KG1 (cell line): ENCODE measurements around the gene TCF12.
"Not testable (repeated sequence)": the region's sequence is repeated elsewhere in the genome, so short reads cannot be mapped to it uniquely, and the experiment has no call there.

Source experiments
- DNase-seq: peaks from one replicate; lab custom pipeline; 2025; lab: John Stamatoyannopoulos, UW

The TCF12 gene

DNA sequence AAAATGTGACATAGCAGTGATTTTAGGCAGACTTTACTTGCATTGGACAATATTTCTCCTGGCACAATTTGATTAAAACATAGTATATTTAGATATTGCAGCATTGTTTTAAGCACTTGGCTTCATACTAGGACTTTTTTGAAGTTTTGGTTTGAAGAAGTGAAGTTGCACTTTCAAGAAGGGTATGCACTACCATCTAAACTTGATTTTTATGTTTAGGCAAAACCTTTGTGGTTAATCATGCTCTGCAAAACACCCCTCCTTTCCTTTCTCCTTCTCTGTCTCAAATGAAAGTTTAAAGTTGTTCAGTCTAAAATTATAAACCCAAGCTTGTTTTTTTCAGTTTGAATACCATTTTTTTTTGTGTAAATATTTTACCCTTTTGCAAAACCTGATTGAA, 173.8 kb downstream of the TCF12 start:
- no peak for DNase-seq

DNA sequence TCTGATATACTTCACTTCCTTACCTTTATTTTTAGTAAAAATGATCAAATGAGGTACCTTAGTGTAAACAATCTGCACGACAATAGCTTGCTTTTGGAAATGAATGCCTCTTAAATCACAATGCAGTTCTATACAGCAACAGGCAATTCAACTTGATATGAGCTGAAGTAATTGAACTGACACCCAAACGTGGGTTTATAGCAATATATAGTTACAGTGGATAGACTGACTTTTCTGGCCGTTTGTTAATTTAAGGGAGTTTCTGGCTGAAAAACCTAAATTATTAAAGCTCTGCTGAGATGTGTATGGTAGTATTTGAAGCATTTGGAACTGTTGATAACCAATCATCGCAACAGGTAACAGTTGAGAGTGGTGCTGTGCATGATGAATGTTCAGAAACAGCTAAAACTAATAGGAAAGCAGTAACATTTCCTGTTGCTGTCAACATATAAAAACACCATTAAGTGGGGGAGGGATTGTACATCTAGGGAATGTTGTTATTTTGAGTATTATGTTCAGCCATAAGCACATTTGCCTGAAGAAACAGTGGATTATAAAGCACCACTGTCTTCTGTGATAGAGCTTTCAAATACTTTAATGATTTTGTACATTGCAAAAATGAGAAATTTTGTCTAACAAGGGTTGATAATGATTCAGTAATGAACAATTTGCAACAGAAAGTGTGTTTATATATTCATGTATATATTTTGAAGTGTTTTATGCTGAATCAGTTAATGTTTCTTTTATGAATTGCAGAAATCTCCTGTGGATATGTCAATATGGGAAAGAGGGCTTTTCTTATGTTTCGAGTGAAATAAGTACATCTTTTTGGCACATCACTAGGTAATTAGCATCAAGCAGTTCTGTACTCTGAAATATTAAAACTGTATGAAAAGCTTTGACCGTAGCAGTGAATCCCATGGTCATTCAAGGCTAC, 176.1 kb downstream of the TCF12 start:
- DNase-seq, result no peak

DNA sequence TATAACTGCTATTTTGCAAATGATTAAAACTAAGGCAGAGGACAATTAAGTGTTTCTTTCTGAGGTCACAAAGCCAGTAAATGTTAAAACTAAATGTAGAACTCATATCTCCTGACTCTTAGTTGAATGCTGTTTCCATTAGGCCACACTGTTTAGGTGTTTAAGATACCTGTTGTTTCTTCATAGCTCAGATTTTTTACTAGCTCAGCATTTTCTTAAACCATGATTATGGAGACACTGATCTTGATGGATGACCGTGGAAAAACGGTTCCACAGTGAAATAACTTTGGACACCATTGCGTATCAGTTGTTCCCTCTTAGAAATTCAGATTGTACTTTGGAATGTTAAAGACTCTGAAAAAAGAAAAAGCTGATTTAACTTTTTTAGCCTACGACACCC, 177.5 kb downstream of the TCF12 start:
- DNase-seq, result no peak

DNA sequence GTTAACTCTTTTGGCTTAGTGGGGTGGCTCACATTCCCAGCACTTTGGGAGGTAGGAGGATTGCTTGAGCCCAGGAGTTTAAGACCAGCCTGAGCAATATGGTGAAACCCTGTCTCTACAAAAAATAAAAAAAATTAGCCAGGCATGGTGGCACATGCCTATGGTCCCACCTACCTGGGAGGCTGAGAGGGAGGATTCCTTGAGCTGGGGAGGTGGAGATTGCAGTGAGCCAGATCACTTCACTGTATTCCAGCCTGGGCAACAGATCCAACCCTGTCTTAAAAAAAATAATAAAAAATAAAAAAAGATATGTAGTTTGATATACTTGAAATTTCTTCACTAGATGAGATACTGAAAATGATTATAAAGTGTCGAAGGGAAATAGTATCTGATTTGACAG, 178.8 kb downstream of the TCF12 start:
- DNase-seq, result no peak

DNA sequence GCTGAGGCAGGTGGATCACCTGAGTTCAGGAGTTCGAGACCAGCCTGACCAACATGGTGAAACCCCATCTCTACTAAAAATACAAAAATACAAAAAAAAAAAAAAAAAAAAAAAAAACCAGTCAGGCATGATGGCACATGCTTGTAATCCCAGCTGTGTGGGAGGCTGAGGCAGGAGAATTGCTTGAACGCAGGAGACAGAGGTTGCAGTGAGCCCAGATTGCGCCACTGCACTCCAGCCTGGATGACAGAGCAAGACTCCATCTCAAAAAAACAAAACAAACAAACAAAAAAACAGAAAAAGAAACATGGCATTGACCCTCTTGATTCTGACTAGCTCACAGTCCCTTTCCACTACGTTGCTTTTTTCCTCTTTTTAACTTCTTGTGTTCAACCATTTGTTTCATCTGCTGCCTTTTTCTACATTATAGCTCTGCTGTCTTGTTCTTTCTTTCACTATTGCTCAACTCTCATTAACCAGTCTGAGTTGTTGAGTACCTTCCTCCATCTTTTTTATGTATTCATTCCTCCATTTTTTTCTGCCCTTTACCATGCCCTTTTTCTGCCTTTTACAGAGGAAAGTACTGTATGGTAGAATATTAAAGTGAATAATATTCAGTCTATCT, 179.6 kb downstream of the TCF12 start:
- DNase-seq, result not testable (repeated sequence)

DNA sequence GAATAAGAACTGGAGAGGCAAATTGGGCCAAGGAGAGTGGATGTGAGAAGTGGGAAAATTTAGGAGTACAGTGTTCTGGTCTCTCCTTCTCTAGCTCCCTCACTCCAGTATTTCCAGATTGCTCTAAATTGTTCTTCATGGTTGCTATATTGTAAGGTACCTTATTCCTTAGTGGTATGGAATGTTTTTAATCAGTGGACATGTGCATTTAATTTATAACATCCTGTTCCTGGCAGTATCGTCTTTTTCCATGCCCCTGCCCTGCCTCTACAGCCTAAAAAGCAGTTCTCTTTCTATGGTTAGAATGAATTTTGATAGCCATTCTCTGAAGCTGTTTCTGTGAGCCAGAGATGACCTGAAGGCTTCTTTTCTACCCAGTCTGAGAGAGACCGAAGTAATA, 180.5 kb downstream of the TCF12 start:
- no peak for DNase-seq

DNA sequence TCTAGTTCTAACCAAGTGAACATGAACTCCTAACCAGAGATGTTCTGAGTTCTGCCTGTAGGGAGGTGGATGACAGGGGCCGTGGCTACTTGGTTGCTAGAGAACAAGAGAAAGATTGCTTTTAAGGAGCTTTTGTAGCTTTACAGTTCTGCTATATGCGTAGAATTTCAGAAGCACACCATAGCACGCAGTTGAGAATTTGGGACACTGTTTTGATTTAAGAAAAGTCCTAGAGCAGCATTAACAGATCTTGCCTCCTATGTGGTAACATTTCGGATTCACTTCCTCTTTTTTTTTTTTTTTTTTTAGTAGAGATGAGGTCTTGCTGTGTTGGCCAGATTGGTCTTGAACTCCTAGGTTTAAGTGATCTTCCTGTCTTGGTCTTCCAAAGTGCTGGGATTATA, 181.7 kb downstream of the TCF12 start:
- DNase-seq, result no peak

DNA sequence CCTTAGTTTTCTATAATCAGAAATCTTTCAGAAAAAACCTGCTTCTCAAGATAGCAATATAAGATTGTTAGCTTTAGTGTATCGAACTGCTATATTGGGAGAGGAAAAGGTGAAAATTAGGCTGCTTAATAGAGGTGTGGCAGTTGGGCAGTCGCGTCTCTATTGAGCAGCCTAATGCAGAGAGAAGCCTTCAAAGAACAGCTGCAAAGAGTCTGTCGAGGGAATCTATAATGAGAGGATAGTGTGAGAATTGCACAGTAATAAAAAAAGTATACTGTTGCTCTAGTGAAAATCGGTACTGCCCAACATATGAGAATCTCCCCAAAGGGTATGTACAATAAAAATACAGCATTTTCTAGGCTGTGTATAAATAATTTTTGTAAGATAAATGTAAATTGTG, 184.4 kb downstream of the TCF12 start:
- DNase-seq, result no peak

DNA sequence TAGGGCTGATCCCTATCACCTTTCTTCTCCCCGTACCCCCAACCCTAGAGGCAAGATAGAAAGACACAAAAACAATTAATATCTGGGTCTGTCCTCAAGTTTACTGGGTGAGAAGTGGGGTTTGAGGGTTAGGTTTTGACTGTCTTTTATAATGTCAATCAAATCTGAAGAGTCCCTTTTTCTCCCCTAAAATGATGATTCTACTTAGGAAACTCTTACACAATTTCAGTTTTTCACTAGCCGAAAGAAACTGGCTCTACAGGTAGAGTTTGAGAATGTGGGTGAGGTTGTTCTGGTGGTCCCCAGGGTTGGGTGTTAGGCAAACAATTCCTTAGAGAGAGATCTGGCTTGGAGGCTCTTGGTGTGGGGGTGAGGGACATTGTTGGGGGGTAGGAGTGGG, 189.9 kb downstream of the TCF12 start:
- no peak for DNase-seq

DNA sequence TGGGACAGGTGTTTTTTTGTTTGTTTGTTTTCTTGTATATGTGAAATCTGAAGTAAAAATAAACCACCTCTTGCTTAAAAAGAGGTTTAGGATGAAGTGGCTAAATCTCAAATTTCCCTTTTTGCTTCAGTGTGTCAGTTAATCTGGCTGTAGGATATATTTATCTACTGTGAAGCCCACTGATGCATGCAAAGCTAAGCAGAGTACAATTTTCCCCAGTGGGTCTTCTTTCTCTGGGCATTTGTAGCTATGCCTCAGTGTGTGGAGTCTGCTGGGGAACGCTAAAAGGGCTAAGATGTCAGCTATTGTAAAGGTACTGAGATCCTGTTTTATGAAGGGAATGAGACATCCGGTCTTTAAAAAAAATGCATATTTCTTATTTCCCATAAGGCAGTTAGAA, 190.6 kb downstream of the TCF12 start:
- no peak for DNase-seq

DNA sequence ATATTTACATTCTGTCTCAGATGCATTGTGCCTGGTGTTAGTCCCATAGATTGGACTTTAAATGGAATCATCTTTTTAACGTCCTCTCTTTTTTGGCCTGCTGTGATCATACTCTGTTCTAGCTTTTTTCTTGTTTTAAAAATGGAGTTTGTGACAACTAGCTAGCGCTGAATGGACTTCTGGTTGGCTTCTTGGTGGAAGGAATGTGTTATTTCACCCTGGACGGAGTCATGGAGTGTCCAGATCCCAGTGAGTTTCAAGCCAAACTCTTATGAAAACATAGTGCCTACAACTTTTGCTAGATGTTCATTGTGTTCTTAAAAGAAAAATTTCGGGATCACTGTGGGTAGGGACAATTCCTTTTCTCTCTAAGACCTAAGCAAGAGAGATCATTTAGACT, 192.6 kb downstream of the TCF12 start:
- DNase-seq, result no peak

DNA sequence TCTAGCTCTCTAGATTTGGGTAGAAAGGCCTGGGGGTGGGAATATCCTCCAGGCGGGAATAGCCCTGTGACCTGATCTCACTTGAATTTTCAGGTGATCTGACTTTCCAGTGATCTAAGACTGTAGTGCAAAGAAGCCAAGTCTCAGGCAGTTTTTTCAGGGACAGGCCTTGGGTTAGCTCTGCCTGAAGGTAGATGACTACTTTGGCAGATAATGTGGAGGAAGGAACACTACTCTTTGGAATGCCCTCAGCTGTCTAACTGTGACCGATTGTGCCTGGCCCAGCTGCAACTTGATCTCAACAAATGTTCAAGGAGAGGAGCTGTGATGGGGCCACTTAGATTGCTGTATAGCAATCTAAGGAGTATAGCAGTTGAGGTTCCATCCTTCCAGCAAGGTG, 193.7 kb downstream of the TCF12 start:
- no peak for DNase-seq

DNA sequence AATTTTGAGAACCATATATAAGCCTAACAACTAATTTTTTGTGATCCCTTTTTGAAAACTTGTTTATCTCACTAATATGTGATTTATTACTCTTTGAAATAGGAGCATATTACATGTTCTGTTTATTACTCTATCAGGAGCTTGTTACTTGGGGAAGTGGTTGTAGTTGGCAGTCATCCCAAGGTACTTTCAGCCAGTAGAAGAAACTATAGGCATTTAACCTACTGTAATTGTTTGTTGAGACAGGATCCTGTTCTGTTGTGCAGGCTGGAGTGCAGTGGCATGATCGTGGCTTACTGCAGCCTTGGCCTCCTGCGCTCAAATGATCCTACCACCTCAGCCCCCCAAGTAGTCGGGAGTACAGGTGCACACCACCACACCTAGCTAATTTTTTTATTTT, 195.6 kb downstream of the TCF12 start:
- no peak for DNase-seq

DNA sequence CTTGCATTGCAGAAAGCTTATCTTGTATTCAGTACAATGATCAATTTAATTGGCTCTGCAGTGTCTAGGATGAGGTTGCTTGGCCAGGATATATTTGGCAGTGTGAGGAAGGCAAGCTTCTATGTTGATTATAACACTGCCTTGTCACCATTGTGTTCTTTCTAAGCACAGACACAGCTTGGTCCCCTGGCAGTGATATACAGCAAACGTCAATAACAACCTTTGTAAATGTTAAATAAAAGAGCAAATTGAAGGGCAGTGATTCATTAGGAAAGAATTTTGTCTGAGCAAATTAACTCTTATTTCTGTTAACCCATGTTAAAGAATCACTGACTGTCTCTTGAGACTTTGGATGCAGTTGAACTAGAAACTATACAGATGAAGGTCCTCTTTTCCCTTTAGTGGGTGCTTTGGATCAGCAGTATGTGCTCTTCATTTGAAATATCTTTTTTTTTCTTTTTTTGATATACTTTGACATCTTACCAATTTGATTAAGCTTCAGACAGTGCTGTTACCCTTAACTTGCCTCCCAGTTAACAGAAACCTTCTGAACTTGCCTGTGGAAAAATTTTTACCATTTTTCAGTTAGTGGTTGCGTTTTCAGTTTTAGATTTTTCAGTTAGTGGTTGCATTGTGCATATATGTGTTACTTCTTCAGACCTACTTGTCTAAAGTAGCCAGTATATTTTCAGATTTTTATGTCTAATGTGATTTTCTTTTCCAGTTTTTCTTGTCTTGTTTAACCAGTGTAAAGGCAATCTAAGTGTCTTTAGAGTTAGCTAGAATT, 199.8 kb downstream of the TCF12 start:
- DNase-seq, result no peak

DNA sequence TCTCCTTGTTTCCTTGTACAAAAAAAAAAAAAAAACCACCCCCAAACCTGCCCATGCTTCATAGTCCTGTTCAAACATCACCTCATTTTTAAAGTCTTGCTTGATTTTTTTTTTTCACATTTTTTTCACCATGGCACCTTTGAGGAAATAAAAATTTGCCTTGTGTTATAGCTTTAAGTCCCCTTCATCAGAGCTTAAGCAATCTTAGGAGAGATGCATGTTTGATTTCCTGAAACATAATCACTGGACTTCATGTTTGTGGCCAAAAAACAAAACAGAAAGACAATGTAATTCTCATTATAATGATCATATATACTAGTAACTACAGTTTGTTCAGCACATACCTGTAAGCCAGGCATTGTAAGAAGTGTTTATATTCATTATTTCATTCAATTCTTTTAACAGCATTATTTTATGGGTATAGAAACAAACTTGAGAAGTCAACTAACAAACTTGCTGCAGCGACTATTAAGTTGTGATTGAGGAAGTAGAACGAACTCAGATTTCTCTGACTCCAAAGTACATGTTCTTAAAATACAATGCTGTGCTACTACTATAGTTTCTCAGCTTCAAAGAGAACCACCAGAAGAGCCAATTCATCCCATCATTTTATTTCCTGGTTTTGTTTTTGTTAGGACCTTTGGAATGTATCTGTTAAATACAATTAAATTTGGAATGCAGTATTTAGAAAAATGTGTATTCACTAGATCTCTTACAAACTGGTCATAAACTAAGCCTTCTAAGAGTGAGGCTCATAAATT, 203.8 kb downstream of the TCF12 start:
- no peak for DNase-seq

DNA sequence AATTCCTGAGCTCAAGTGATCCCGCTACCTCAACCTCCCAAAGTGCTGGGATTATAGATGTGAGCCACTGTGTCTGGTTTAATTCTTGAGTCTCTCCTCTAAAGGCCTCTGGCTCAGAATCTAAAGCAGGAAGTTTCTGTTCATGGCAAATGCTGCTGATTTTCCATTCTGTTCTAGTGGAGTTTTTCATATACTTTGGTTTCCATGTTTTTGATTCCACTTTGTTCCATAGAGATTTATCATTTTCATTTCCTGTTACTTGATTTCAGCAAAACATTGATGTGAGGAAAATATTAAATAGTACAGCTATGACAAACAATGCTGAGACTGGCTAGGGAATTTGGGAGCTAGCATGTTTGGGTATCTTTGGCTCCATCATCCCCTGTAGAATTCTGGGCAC, 205.6 kb downstream of the TCF12 start:
- DNase-seq, result no peak

DNA sequence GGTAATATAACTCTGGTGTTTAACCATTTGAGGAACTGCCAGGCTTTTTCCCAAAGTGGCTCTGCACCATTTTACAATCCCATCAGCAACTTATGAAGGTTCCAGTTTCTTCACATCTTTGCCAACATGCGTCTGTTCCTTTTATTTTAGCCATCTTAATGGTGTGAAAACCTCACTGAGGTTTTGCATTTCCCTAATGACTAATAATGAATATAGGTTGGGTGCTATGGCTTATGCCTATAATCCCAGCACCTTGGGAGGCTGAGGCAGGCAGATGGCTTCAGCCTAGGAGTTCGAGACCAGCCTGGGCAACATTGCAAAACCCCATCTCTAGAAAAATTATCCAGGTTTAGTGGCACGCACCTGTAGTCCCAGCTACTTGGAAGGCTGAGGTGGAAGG, 210.6 kb downstream of the TCF12 start:
- no peak for DNase-seq

DNA sequence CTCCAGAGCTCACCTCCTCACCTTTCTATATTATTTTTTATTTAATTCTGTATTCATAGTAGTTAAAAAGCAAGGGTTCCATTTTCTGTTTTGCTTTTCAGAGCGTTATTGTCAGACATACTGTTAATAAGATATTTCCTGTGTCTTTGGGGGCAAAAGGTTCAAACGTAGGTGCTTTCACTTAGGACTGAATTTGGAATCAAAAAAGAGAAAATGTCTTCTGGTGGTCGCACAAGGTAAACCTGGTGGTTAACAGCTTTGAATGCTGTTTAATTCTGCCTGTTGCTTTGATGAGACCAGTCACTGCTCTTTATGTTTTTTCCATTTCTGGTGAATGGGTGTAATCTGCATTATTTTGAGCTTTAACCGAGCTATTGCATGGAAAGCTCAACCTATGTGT, 212.5 kb downstream of the TCF12 start:
- no peak for DNase-seq

DNA sequence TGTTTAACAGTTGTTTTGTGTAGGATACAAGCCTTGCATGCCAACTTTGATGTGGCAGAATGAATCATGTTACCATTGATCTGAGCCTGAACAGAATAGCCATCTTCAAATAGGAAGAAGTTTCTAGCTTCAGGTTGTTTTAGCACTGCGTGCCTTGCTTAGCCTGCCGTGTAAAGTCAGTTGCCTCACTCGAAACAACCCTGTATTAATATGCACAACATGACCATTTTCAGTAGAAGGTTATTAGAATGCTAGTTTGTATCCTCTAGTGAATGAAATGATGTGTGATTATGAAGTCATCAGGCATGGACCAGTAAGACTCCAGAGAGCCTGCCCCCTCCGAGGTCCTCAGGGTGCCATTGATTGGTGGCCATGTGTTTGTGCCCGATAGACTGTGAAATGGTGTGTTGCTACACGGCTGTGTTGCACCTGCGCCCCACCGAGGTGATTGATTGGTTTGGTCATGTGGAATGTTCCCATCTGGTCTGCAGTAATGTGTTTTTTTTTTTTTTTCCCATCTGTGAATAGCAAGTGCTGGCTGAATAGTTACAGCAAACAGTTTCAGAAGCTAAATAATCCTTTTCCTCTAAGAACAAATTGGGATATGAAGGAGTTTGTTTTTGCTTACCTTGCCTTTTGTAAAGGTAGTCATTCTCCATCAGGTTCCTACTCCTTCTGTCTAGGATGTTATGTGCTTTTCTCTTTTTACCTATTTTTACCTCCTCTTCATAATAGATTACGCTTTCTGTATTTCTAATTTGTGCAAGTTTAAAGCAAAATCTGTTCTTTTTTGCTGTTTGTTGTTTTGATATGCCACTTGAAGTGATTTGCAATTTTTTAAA, 214.9 kb downstream of the TCF12 start:
- DNase-seq, result no peak

DNA sequence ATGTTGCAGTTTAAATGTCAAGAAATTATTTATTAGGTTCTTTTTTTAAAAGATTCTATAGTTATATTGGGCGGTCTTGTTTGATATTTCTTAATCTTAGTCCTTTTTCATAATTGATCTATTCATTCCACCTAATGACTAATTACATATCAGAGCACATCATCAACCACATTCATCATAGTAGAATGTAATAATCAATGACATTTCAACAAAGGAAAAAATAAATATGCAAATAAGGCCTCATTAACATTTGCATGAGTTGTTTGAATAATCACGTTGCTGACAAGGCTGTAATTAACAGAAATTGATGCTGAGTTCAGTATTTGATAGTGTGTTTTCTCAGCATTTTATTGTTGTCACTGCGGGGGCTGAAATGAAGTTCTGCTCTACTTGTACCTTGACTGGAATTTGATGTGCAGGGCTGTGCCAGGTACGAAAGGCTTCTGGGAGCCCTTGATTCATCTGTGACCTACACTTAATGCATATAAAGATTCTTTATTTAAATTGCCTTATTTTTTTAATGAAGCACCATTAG, 215.7 kb downstream of the TCF12 start:
- no peak for DNase-seq

DNA sequence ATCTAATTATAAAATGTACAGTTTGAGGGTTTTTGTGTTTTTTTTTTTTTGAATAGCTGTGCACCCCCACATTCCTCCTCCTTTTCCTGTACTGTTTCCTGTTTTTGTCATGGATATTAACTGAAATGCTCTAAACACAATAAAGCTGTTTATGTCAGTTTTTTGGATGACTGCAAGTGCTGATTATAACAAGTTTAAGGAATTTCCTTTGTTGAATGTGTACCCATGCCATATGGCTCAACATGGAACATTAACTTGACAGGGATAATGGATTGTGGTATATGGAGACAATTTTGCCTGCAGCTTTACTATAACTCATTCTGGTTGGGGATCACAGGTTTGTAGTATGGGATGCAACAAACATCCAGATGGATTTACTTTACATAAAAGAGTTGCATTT, 216.4 kb downstream of the TCF12 start:
- DNase-seq, result no peak
